RCC 7860 (cell line): ENCODE data around the gene ZBTB24.

ENCODE experiments used
- DNase-seq: peaks from one replicate; pipeline ENCODE4 v3.0.0-alpha.2; 2015; ENCODE audit warnings: low spot score
- FAIRE-seq: peaks from 2 replicates; lab custom pipeline; 2012; peaks lifted over from hg19 to GRCh38; lab: Jason Lieb, UNC

Gene ZBTB24

DNA sequence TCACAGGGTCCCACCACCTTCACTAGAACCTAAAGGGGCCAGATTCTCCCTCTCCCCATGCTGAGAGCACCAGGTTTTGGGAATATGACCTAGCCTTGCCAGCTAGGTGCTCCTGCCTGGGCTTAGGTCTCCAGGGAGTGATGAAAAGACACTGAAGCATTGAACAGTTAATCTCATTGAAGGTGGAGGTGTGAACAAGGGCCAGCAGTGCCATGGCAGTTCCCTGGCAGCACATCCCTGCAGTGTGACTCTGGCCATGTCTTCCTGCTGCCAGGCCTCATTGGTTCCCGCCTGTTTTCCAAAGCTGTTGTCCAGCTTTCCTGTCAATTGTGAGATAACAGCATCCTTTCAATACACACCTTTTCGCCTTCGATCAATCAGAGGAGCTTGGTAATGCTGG is 53.5 kb downstream of the ZBTB24 start:
- DNase-seq (no peak), FAIRE-seq (no peak)

DNA sequence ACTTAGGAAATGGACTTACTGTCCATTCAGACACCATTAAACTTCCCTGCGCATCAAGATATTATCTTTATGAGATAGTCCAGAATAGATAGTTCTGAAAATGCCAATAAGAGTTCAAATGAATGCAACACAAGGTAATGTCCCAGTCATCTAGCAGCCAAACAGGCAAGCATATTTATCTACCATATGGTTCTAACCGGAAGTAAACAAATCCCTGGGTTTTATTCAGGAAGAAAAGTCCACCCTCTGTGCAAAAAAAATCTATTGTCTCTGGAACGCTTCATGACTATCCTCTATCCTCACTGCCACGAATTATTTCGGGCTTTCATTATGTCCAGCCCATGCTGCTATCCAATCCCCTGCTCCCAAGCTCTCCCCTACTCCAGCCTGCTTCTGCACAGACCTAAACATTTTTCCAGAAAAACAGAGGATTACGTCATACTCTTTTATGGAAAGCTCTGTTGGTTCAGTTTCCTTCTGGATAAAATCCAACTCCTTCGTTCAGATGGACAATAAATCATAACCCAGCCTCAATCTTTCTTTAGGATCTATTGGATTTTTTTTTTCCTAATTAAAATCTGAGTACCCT is 54.0 kb downstream of the ZBTB24 start:
- no peak for FAIRE-seq
- no peak for DNase-seq

DNA sequence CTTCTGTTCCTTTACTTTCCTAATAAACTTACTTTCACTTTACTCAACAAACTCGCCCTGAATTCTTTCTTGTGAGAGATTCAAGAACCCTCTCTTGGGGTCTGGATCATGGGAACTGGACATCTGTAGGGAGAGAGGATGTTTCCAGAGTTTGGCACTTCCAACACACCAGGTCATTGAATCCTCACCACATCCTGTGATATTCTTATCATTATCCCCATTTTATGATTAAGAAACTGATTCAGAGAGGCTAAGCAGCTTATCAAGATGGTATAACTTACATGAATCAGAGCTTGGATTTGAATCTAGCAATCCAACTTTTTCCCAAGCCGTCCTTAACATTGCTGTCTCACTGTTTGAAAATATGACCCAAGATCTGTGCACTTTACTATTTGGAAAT is 58.1 kb downstream of the ZBTB24 start:
- peak; percentile 74 for DNase-seq
- no peak for FAIRE-seq

DNA sequence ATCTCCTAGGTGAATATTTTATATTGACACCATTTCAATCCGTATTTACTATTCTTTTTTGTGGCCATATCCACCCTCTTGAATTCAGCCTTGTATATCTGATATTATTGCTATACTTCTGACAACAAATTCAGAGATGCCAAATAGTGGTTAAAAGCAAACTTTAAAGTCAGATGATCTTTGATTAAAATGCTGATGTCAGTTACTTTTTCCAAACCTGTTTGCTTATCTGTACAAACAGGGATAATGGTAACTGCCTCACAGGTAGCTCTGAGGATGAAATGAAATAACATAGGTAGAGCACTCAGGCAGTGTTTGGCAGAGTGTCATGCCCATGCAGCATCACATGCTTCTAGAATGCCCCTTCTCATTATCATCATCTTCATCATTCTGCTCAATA is 61.8 kb downstream of the ZBTB24 start:
- DNase-seq = no peak
- FAIRE-seq = no peak

DNA sequence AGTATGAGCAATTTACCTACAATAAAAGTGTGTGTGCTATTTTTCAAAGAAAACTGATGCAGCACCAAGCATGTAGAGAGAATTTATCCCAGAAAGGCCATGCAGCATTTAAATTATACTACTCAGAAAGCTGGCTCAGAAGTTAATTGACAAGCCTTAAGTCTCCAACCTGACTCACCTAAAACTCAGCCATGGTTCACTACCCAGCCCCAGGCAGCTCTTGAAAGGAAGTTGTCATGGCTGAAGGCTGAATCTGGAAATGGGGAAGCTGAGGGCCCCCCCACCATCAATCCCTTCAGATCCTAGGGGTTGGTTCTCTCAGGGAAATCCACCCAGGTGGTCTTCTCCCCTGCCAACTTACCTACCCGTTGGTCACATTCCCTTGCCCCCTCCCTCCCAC is 62.3 kb downstream of the ZBTB24 start:
- DNase-seq (peak; percentile 61), FAIRE-seq (peak; percentile 76)

DNA sequence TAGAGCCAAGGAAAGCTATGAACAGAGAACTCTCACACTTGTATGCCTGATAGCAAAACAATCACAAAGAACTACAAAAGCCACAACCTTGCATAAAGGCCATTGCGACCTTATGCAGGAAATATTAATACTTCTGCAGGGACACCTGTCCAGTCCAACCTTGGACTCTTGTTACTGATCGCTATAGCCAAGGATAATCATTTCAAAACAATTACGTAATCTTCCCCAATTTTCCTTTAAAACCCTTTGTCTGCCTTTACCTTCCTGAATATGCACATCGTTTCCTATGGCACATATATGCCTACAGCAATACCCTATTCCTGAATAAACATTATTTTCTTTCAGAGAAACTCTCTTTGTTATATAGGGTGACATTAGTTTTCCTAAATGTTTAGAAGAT is 65.4 kb downstream of the ZBTB24 start:
- DNase-seq = no peak
- no peak for FAIRE-seq
